Vagina (tissue), 2 donors: ENCODE data around the gene CNGA3. TPM values are rescaled to one million over a fixed set of nuclear protein-coding genes. Genes with fewer than 3 reads are reported as not detected.
"Not testable (repeated sequence)": the region's sequence is repeated elsewhere in the genome, so short reads cannot be mapped to it uniquely, and the experiment has no call there.

Experiments used
- DNase-seq, 2 donors: peaks; one replicate each; pipeline ENCODE4 v3.0.0-alpha.2; 2017; ENCODE audit errors: extremely low spot score in 2 of 2
- H3K27ac ChIP-seq: fragments of 200-600 bp; sonication (generic); one replicate; pipeline ENCODE4 v1.5.1; 2019
- H3K27me3 ChIP-seq: fragments of 200-600 bp; sonication (generic); one replicate; pipeline ENCODE4 v1.5.1; 2019
- H3K36me3 ChIP-seq, 2 donors: fragments of 200-600 bp; sonication (generic); one replicate each; pipeline ENCODE4 v1.5.1; 2017 to 2019
- H3K4me1 ChIP-seq: fragments of 200-600 bp; sonication (generic); one replicate; pipeline ENCODE4 v1.5.1; 2019
- H3K4me3 ChIP-seq, 2 donors: fragments of 200-600 bp; sonication (generic); 1 replicate in 1 of 2; 2 replicates in 1 of 2; pipeline ENCODE4 v1.5.1; 2016 to 2019
- H3K9me3 ChIP-seq: fragments of 200-600 bp; sonication (generic); one replicate; pipeline ENCODE4 v1.5.1; 2019
- POLR2A ChIP-seq, 2 donors: fragments of 450-650 bp; IDR thresholded peaks; one replicate each; pipeline ENCODE4 v1.6.1; 2017; ENCODE audit warnings: antibody characterized with exemption in 2 of 2, mild to moderate bottlenecking in 2 of 2, moderate library complexity in 2 of 2
- POLR2AphosphoS5 ChIP-seq, 2 donors: sonication (generic); formaldehyde crosslinking; IDR thresholded peaks; one replicate each; pipeline ENCODE4 v1.9.0; 2017; ENCODE audit warnings: antibody characterized with exemption in 2 of 2, mild to moderate bottlenecking in 2 of 2, low read depth in 1 of 2; ENCODE audit not compliant: insufficient read depth in 1 of 2
- intact Hi-C: fragments of 100-400 bp; cut with DNase I; formaldehyde crosslinking; loops from one replicate; pipeline ENCODE4 v1.15.1; 2023
- total RNA-seq: library from RNA; depleted of rRNA; stranded (reverse); fragments of >200 nt; gene quantifications from one replicate; pipeline ENCODE4 v1.2.3, GENCODE V29; 2016
- TF ChIP-seq, protein P1 (sequence below), 3 experiments: fragments of 450-650 bp in 2 of 3; fragments of 200-600 bp in 1 of 3; sonication (generic) in 1 of 3; IDR thresholded peaks; one replicate each; pipeline ENCODE4 v1.5.1; 2017 to 2019; ENCODE audit warnings: antibody characterized with exemption in 3 of 3, mild to moderate bottlenecking in 2 of 3, moderate library complexity in 2 of 3

The CNGA3 gene
- total RNA-seq, 1 donor from 2014 or later: not detected

DNA sequence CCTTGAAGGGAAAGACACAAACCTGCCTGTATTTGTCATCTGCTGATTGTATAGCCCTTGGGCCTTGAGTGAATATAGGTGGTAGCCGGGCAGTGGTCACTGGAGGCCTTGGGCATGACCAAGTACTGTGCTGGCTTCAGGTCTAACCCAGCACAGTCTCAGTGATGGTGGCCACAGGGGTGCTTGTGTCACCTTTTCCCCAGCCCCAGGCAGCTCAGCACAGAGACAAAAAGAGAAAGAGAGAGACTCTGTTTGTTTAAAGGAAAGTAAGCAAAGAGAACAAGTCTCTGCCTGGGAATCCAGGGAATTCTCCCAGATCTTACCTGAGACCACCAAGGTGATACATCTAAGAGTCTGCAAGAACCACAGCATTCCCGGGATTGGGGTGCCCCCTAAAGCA lies 59.0 kb downstream of the CNGA3 start:
- Histone ChIP-seq H3K9me3 (no peaks in the 10 kb centered on the region), H3K27ac (no peak overlapping the region), H3K27me3 (no peaks in the 10 kb centered on the region), H3K36me3 (no peaks in the 10 kb centered on the region), H3K4me3 (no peak overlapping the region), H3K4me1 (no peaks in the 10 kb centered on the region)
- intact Hi-C loops: no loop called here
- TF ChIP-seq, protein P1, sequence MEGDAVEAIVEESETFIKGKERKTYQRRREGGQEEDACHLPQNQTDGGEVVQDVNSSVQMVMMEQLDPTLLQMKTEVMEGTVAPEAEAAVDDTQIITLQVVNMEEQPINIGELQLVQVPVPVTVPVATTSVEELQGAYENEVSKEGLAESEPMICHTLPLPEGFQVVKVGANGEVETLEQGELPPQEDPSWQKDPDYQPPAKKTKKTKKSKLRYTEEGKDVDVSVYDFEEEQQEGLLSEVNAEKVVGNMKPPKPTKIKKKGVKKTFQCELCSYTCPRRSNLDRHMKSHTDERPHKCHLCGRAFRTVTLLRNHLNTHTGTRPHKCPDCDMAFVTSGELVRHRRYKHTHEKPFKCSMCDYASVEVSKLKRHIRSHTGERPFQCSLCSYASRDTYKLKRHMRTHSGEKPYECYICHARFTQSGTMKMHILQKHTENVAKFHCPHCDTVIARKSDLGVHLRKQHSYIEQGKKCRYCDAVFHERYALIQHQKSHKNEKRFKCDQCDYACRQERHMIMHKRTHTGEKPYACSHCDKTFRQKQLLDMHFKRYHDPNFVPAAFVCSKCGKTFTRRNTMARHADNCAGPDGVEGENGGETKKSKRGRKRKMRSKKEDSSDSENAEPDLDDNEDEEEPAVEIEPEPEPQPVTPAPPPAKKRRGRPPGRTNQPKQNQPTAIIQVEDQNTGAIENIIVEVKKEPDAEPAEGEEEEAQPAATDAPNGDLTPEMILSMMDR (IDR thresholded peaks at IDR 0.05): no peak
- TF ChIP-seq POLR2AphosphoS5 (IDR thresholded peaks at IDR 0.05; ENCODE audit: insufficient read depth in 1 of 2, low read depth in 1 of 2) (no peak), POLR2A (IDR thresholded peaks at IDR 0.05) (no peak)
- DNase-seq: peak in 1 of 2 donors; percentile 56

- Histone ChIP-seq H3K27ac (no peak overlapping the region), H3K4me1 (no peaks in the 10 kb centered on the region), H3K36me3 (no peaks in the 10 kb centered on the region), H3K4me3 (no peak overlapping the region), H3K9me3 (no peaks in the 10 kb centered on the region), H3K27me3 (no peaks in the 10 kb centered on the region)
- no peak for TF ChIP-seq POLR2A (IDR thresholded peaks at IDR 0.05)
- TF ChIP-seq POLR2AphosphoS5 (IDR thresholded peaks at IDR 0.05; ENCODE audit: insufficient read depth in 1 of 2, low read depth in 1 of 2): no peak
- TF ChIP-seq, protein P1 (IDR thresholded peaks at IDR 0.05): no peak
- intact Hi-C loops: no loop called here
- DNase-seq: peak in 1 of 2 donors; percentile 27
These were observed 61.9 kb downstream of the CNGA3 start for GRCh38 chr2:98408155-98408554.

GRCh38 chr2:98412751-98413458 lies 66.6 kb downstream of the CNGA3 start:
- intact Hi-C loops: loop anchor here (10.0 kb wide), 1 partner anchor 192 kb away; the partner anchor contains the start of genes COA5 and UNC50
- Histone ChIP-seq H3K36me3 (no peaks in the 10 kb centered on the region), H3K9me3 (no peaks in the 10 kb centered on the region), H3K4me3 (no peak overlapping the region), H3K27me3 (no peaks in the 10 kb centered on the region), H3K27ac (no peak overlapping the region), H3K4me1 (no peaks in the 10 kb centered on the region)
- DNase-seq: no peak
- no peak for TF ChIP-seq POLR2AphosphoS5 (IDR thresholded peaks at IDR 0.05; ENCODE audit: insufficient read depth in 1 of 2, low read depth in 1 of 2)
- TF ChIP-seq, protein P1 (IDR thresholded peaks at IDR 0.05): peak in 2 of 3 experiments; percentile 57 to 68

- not testable (repeated sequence) for H3K4me3 ChIP-seq, H3K36me3 ChIP-seq, H3K9me3 ChIP-seq, DNase-seq, H3K27ac ChIP-seq, H3K27me3 ChIP-seq, H3K4me1 ChIP-seq
- intact Hi-C loops: loop anchor here (10.0 kb wide), 1 partner anchor 191 kb away; the partner anchor contains the start of genes COA5 and UNC50
These were observed 68.0 kb downstream of the CNGA3 start for GRCh38 chr2:98414246-98414645.

- intact Hi-C loops: loop anchor here (10.0 kb wide), 1 partner anchor 189 kb away; the partner anchor contains the start of genes COA5 and UNC50
- H3K36me3 ChIP-seq, DNase-seq, H3K4me3 ChIP-seq, H3K27me3 ChIP-seq, H3K27ac ChIP-seq, H3K9me3 ChIP-seq, H3K4me1 ChIP-seq: not testable (repeated sequence)
These were observed 69.5 kb downstream of the CNGA3 start for GRCh38 chr2:98415719-98416248.
